H1 (cell line): ENCODE results near the gene C1orf146. TPM values are rescaled to one million over a fixed set of nuclear protein-coding genes. Genes with fewer than 3 reads are reported as not detected.

ENCODE experiments used
- CTCF ChIA-PET: fragments of 300-600 bp; sonication (Branson Sonifier 250); formaldehyde crosslinking; loops from one replicate; lab custom pipeline; 2021; ENCODE audit not compliant: partially characterized antibody; lab: Charles Lee
- POLR2A ChIA-PET: fragments of 300-600 bp; sonication (Branson Sonifier 250); formaldehyde crosslinking; loops from one replicate; lab custom pipeline; 2021; ENCODE audit warnings: inconsistent platforms; ENCODE audit not compliant: partially characterized antibody; lab: Charles Lee
- DNase-seq, 2 experiments: peaks; one replicate each; pipeline versions ENCODE4 v3.0.0 to v3.0.0-alpha.2; 2010 to 2022; ENCODE audit warnings: low spot score in 2 of 2, low read depth in 1 of 2, mixed read lengths in 1 of 2
- FAIRE-seq: peaks from 2 replicates; lab custom pipeline; 2011; peaks lifted over from hg19 to GRCh38; lab: Jason Lieb, UNC
- H2AFZ ChIP-seq: 2 replicates; pipeline ENCODE4 v1.8.1; 2012; ENCODE audit warnings: low read length, inconsistent platforms
- H2AK5ac ChIP-seq: 2 replicates; pipeline ENCODE4 v1.6.1; 2013; ENCODE audit warnings: low read depth, low read length
- H2BK120ac ChIP-seq: replicated peaks from 2 replicates; pipeline ENCODE3; 2013; ENCODE audit warnings: low read depth, low read length, inconsistent platforms
- H2BK12ac ChIP-seq: 2 replicates; pipeline ENCODE4 v1.6.1; 2013; ENCODE audit warnings: low read depth, low read length
- H2BK15ac ChIP-seq: 2 replicates; pipeline ENCODE4 v1.6.1; 2013; ENCODE audit warnings: low read length
- H2BK20ac ChIP-seq: 2 replicates; pipeline ENCODE4 v1.6.1; 2013; ENCODE audit warnings: low read length
- H2BK5ac ChIP-seq: 2 replicates; pipeline ENCODE4 v1.6.1; 2013; ENCODE audit warnings: low read depth, low read length
- H3K14ac ChIP-seq: 2 replicates; pipeline ENCODE4 v1.6.1; 2013; ENCODE audit warnings: inconsistent platforms; ENCODE audit not compliant: insufficient read length
- H3K18ac ChIP-seq: 2 replicates; pipeline ENCODE4 v1.6.1; 2013; ENCODE audit warnings: low read length; ENCODE audit errors: extremely low read depth
- H3K23ac ChIP-seq: 2 replicates; pipeline ENCODE4 v1.6.1; 2013; ENCODE audit warnings: inconsistent platforms; ENCODE audit not compliant: insufficient read length
- H3K23me2 ChIP-seq: 2 replicates; pipeline ENCODE4 v1.6.1; 2013; ENCODE audit warnings: low read depth, low read length
- H3K27ac ChIP-seq: 2 replicates; pipeline ENCODE4 v1.6.1; 2011; ENCODE audit warnings: low read depth, low read length, inconsistent platforms
- H3K27me3 ChIP-seq, 4 experiments: replicated peaks in 1 of 4; 1 replicate in 1 of 4; 2 replicates in 3 of 4; pipeline versions ENCODE4 v1.6.1 to v1.8.1; 2011 to 2013; ENCODE audit warnings: low read length in 3 of 4, mild to moderate bottlenecking in 3 of 4, inconsistent platforms in 2 of 4, mixed read lengths in 2 of 4, moderate library complexity in 1 of 4; ENCODE audit not compliant: control insufficient read depth in 3 of 4, insufficient read depth in 3 of 4; ENCODE audit errors: extremely low read depth in 1 of 4
- H3K36me3 ChIP-seq, 4 experiments: 2 replicates each; pipeline versions ENCODE4 v1.6.1 to v1.8.1; 2011 to 2013; ENCODE audit warnings: mild to moderate bottlenecking in 4 of 4, low read length in 3 of 4, moderate library complexity in 2 of 4, control low read depth in 1 of 4, inconsistent platforms in 1 of 4; ENCODE audit not compliant: insufficient read depth in 4 of 4, control insufficient read depth in 2 of 4
- H3K4ac ChIP-seq: replicated peaks from 2 replicates; pipeline ENCODE3; 2013; ENCODE audit warnings: low read length, low read depth, mixed read lengths, inconsistent platforms; ENCODE audit not compliant: insufficient read length
- H3K4me1 ChIP-seq, 4 experiments: replicated peaks in 1 of 4; 1 replicate in 1 of 4; 2 replicates in 3 of 4; pipeline versions ENCODE4 v1.6.1 to v1.8.1; 2011 to 2013; ENCODE audit warnings: low read length in 3 of 4, inconsistent platforms in 2 of 4, mixed read lengths in 1 of 4; ENCODE audit not compliant: insufficient read depth in 4 of 4, control insufficient read depth in 3 of 4
- H3K4me2 ChIP-seq, 2 experiments: 2 replicates each; pipeline versions ENCODE4 v1.6.1 to v1.8.1; 2011 to 2013; ENCODE audit warnings: low read depth in 2 of 2, low read length in 2 of 2, control low read depth in 1 of 2, inconsistent platforms in 1 of 2, mild to moderate bottlenecking in 1 of 2; ENCODE audit not compliant: insufficient read depth in 1 of 2
- H3K4me3 ChIP-seq, 4 experiments: fragments of 200-600, 300-600 bp in 1 of 4; sonication (generic), shearing (Covaris generic), sonication (Bioruptor Twin) in 1 of 4; 2 replicates each; pipeline versions ENCODE4 v1.5.1 to v1.8.1; 2011 to 2016; ENCODE audit warnings: low read length in 4 of 4, low read depth in 3 of 4, control low read depth in 2 of 4, inconsistent platforms in 2 of 4, mild to moderate bottlenecking in 2 of 4, mixed read lengths in 1 of 4, moderate library complexity in 1 of 4; ENCODE audit not compliant: insufficient read depth in 2 of 4; ENCODE audit errors: extremely low read depth in 1 of 4
- H3K56ac ChIP-seq: replicated peaks from 2 replicates; pipeline ENCODE3; 2013; ENCODE audit warnings: low read depth, mild to moderate bottlenecking, mixed read lengths, low read length, inconsistent platforms; ENCODE audit not compliant: insufficient read length
- H3K79me1 ChIP-seq: 2 replicates; pipeline ENCODE4 v1.6.1; 2013; ENCODE audit warnings: low read depth, low read length, control low read depth
- H3K79me2 ChIP-seq, 2 experiments: 2 replicates each; pipeline versions ENCODE4 v1.6.1 to v1.8.1; 2012 to 2013; ENCODE audit warnings: low read length in 2 of 2, mild to moderate bottlenecking in 2 of 2, inconsistent platforms in 1 of 2; ENCODE audit not compliant: insufficient read depth in 2 of 2, control insufficient read depth in 1 of 2
- H3K9ac ChIP-seq, 4 experiments: replicated peaks in 1 of 4; 1 replicate in 1 of 4; 2 replicates in 3 of 4; pipeline versions ENCODE4 v1.6.1 to v1.8.1; 2011 to 2013; ENCODE audit warnings: low read depth in 3 of 4, low read length in 3 of 4, control low read depth in 2 of 4, mild to moderate bottlenecking in 2 of 4, moderate library complexity in 2 of 4, inconsistent platforms in 1 of 4; ENCODE audit errors: extremely low read depth in 1 of 4
- H3K9me3 ChIP-seq, 2 experiments: 2 replicates each; pipeline versions ENCODE4 v1.6.1 to v1.8.1; 2012 to 2013; ENCODE audit warnings: mild to moderate bottlenecking in 2 of 2, moderate library complexity in 2 of 2, control low read depth in 1 of 2, inconsistent platforms in 1 of 2, low read depth in 1 of 2, low read length in 1 of 2, mixed read lengths in 1 of 2; ENCODE audit not compliant: insufficient read depth in 2 of 2
- H4K20me1 ChIP-seq, 2 experiments: replicated peaks in 1 of 2; 2 replicates each; pipeline versions ENCODE3 to v1.8.1; 2011 to 2013; ENCODE audit warnings: inconsistent platforms in 2 of 2, low read length in 2 of 2, mild to moderate bottlenecking in 1 of 2; ENCODE audit not compliant: insufficient read depth in 2 of 2, control insufficient read depth in 1 of 2
- H4K5ac ChIP-seq: 2 replicates; pipeline ENCODE4 v1.6.1; 2013; ENCODE audit warnings: low read length, low read depth, mixed read lengths, inconsistent platforms; ENCODE audit not compliant: insufficient read length
- H4K8ac ChIP-seq: 2 replicates; pipeline ENCODE4 v1.8.0; 2013; ENCODE audit warnings: mild to moderate bottlenecking, moderate library complexity, low read length, inconsistent platforms; ENCODE audit not compliant: insufficient read depth; ENCODE audit errors: extremely low read depth
- H4K91ac ChIP-seq: replicated peaks from 2 replicates; pipeline ENCODE3; 2013; ENCODE audit warnings: low read length, mixed read lengths, inconsistent platforms; ENCODE audit not compliant: insufficient read length
- NRF1 ChIP-seq: IDR thresholded peaks from 2 replicates; pipeline ENCODE4 v1.6.1; 2011; ENCODE audit warnings: mild to moderate bottlenecking, low read depth, low read length, improper control_type of control experiment
- POU5F1 ChIP-seq: IDR thresholded peaks from 2 replicates; pipeline ENCODE4 v1.6.1; 2011; ENCODE audit warnings: low read depth, mild to moderate bottlenecking, low read length, moderate library complexity
- SP4 ChIP-seq: IDR thresholded peaks from 2 replicates; pipeline ENCODE4 v1.6.1; 2012; ENCODE audit warnings: low read length, inconsistent platforms
- WGBS, 2 experiments: shearing (Covaris generic) in 1 of 2; methylation state at CpG; one replicate each; pipeline versions ENCODE4 v1.1.6 to v1.1.7; 2013 to 2015; ENCODE audit warnings: low lambda C conversion rate in 2 of 2, mixed read lengths in 2 of 2, inconsistent platforms in 1 of 2, low coverage in 1 of 2, missing lambda C conversion rate in 1 of 2; ENCODE audit not compliant: insufficient replicate concordance in 2 of 2, insufficient coverage in 1 of 2, insufficient read length in 1 of 2; ENCODE audit errors: extremely low coverage in 1 of 2, missing lambda C conversion rate in 1 of 2; 5-methylcytosine and 5-hydroxymethylcytosine counted together
- polyA plus RNA-seq, 7 experiments: library from polyadenylated mRNA; depleted of rRNA in 3 of 7; stranded (reverse) in 5 of 7; unstranded in 2 of 7; fragments of >200 nt in 5 of 7; fragments of 200-250 nt in 2 of 7; gene quantifications; 1 replicate in 5 of 7; 2 replicates in 1 of 7; 4 replicates in 1 of 7; pipeline versions ENCODE4 v1.2.1 to v1.2.3, GENCODE V29; 2011 to 2013; ENCODE audit warnings: missing spikeins in 2 of 7, mixed read lengths in 2 of 7
- total RNA-seq: library from RNA; stranded (reverse); fragmentation: NEBNext Ultra II Directional; extraction: Animal tissue kit (Norgen Biotek cat#: 25700); gene quantifications from 2 replicates; pipeline ENCODE4 v1.2.1, GENCODE V29; 2021

C1orf146 gene
- total and polyA plus RNA-seq, 2 of the 8 experiments (the other 6 are each of a cell fraction or from before 2014, with no cell fraction given): not detected

GRCh38 chr1:92277105-92277723 lies 59.5 kb downstream of the C1orf146 start:
- H2AK5ac ChIP-seq: no peak overlapping the region
- H3K4ac ChIP-seq: no peak overlapping the region
- no peak overlapping the region for H2BK120ac ChIP-seq
- H3K4me1 ChIP-seq: no peaks in the 10 kb centered on the region
- DNase-seq (no peak), FAIRE-seq (no peak)
- H3K79me1 ChIP-seq: no peaks in the 10 kb centered on the region
- no peak overlapping the region for H3K14ac ChIP-seq
- no peak overlapping the region for H2BK15ac ChIP-seq
- H3K9me3 ChIP-seq: no peaks in the 10 kb centered on the region
- no peak overlapping the region for H3K4me3 ChIP-seq
- POLR2A ChIA-PET: no interaction called here
- H3K23ac ChIP-seq: no peak overlapping the region
- H3K4me2 ChIP-seq: no peak overlapping the region
- H2BK5ac ChIP-seq: no peak overlapping the region
- peaks cover 0 to 25% (median 10%) of the 10 kb centered on the region in 4 experiments; a peak in 6 of 8 replicates for H3K36me3 ChIP-seq
- H3K56ac ChIP-seq: no peak overlapping the region
- H4K8ac ChIP-seq: no peak overlapping the region
- H2BK12ac ChIP-seq: no peak overlapping the region
- no peak overlapping the region for H3K18ac ChIP-seq
- H4K5ac ChIP-seq: no peak overlapping the region
- no peaks in the 10 kb centered on the region for H3K27me3 ChIP-seq
- no peak overlapping the region for H3K27ac ChIP-seq
- no peaks in the 10 kb centered on the region for H3K23me2 ChIP-seq
- no peaks in the 10 kb centered on the region for H3K79me2 ChIP-seq
- H4K91ac ChIP-seq: no peak overlapping the region
- no peak overlapping the region for H3K9ac ChIP-seq
- CTCF ChIA-PET: no interaction called here
- WGBS, 2 experiments: 90% methylated on average over 4 of the region's 4 CpGs; no CpG with 5 or more reads in 1 of the 2 experiments
- peaks cover 0 to 4% of the 10 kb centered on the region in 2 experiments for H4K20me1 ChIP-seq
- H2AFZ ChIP-seq: no peak overlapping the region
- no peak overlapping the region for H2BK20ac ChIP-seq
- TF ChIP-seq POU5F1 (no peak), SP4 (no peak), NRF1 (no peak)
